GM19467 (cell line): ENCODE measurements around the gene NPTN.

Source experiments
- ATAC-seq: cut with Tn5 transposase; IDR thresholded peaks from one replicate; pipeline ENCODE4 v1.9.1; 2021; ENCODE audit warnings: mild to moderate bottlenecking, moderate library complexity; ENCODE audit not compliant: unreplicated experiment

The NPTN gene

DNA sequence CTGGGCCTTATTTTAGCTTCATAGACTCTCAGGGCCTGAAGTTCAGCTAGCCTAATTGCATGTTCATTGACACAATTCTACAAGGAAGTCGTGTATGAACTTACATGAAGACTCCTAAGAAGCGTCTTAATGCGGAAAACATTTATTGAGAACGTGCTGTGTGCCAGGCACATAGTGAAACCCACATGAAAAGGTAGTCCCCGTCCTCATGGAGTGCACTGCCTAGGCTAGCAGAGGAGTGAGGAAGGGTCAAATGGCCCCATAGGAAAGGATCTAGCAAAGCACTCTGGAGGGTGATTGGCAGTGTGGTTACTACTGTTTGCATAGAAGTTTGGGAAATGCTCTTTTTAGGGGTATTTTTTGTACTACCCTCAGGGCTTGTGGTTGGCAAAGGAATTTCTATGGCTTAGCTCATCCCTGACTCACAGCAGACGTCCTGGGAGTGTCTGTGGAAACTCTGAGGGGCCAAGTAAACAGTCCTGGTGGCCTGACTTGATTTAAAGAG lies 854 bp upstream of the NPTN start:
- ATAC-seq, result no peak

DNA sequence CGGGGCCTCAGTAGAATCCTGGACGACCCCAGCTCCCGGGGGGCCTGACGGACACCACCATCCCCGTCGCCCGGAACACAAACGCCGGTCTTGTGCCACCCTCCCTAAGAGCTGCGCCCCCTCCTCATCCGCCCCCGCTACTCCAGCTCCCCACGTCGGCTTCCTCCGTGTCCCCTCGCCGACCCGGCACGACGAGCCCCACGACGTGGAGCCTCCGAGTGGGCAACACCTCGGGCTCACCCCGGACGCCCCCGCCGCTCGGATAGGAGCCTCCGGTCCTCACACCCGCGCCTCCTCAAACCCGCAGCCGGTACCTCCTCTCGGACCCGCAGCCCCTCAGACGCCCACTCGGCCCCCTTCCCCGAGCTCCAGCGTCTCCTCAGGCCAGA lies 525 bp downstream of the NPTN start:
- ATAC-seq, result no peak

- no peak for ATAC-seq
Measured at GRCh38 chr15:73631915-73632669, 1.1 kb downstream of the NPTN start.

DNA sequence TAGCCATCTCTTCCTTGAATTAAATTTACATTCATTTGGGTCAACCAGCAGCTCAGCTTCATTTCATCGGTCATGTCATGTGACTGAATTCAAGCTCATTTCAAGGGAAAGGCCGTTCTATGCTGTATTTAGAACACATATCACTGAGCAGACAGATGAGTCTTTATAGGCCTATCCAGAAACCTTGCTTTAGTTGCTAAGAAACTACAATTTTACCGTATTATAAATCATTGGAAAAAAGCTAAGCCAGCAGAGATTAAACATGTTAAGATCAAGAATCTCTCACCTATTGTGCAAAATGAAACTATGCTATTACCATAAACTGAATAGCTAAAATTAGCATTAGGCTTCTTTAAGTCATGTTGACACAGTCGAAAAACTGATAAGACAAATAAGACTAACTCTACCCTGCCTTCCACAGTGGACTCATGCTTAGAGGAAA lies 2.2 kb downstream of the NPTN start:
- ATAC-seq, result no peak

DNA sequence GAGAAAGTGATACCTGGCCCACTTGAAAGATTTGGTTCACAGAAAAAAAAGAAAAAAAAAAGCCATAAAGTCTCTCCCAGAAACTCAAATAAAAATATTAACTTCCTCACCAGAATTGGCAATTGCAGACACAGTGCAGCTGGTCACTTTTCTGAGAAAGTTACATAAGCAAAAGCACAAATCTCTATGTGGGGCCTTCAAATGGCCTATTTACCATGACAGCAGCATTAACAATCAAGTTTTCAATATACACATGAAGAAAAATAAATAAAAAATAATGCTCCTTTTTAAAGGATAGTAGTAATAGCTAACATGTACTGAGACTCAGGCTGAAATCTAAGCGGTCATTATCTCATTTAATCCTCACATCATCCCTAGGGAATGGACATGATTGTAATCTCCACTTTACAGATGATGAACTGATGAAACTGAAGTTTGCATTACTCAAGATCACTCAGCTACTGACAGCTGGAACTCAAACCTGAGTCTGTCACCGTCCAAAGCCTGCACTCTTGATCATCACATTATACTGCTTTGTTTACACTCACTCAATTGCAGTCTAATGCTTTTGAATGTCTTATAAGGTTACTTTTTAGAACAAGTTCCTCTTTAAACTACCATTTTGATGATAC lies 3.3 kb downstream of the NPTN start:
- ATAC-seq, result no peak

DNA sequence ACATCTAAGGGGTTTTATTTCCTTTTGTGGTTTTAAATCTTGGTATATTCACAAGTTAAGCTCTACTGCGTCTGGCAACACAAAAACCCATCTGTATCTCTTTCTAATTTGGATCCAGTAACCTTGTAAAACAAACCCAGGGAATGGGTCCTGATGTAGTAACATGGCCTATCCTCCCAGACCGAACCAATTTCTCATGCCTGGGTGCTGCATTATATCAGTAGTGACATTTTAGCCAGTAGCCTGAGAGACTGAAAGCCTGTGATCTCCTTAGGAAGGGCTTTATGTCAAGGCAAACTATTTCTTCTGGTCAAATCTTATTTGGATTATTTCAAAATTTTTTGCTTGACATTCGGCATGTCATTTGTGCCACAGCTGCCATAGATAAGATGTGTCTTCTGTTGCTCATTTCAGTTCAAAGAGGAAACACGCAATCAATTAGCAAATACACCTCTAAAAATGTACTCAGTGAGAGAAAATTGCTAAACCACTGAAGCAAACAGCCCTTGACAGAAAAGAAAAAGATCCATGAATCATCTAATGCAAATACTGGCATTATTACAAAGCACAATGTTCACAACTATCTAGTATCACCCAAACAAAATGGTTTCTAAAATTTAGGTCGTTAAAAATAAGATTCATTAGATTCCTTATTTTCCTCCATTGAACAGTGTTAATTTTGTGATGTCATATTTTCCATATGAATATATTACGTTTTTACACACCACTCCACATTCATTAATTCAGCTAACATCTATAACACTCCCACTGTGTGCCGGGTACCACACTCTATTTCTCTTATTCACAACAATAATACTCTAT lies 4.0 kb downstream of the NPTN start:
- ATAC-seq, result no peak

DNA sequence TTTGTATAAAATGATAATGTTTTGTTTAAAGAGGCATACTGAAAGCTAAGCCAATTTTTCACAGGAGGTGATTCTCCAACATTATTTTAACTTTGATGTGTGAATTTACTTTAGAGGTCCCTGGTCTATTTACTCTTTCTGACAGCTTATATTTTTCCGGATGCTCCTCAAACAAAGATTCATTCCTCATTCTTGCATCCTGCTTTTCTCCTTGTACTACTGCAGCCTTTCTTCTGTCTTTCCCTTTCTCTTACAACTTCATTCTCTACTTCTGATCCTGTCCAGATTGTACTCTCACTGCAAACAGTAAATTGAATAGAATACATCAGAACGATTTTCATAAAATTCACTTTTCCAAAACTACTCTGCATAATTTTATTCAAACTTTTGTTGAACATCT lies 5.1 kb downstream of the NPTN start:
- ATAC-seq, result no peak

DNA sequence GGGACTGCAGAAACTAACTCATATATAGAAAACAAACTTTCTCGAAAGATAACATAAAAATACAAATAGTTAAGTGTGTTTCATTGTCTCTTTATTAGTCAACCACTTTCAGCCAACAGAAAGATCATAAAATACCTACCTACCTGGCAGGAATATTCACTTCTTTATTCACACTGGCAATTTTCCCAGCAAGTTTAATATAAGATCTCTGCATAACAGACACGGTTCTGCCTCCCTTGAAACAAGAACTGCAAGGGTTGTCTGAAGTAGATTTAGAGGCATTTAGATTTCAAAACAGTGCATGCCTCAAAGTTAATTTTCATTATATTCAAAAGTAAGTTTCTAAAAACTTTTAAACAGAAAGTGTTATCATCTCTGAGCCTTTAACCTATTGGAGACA lies 7.1 kb downstream of the NPTN start:
- ATAC-seq, result no peak

GRCh38 chr15:73624530-73624929 lies 8.7 kb downstream of the NPTN start:
- ATAC-seq, result no peak

DNA sequence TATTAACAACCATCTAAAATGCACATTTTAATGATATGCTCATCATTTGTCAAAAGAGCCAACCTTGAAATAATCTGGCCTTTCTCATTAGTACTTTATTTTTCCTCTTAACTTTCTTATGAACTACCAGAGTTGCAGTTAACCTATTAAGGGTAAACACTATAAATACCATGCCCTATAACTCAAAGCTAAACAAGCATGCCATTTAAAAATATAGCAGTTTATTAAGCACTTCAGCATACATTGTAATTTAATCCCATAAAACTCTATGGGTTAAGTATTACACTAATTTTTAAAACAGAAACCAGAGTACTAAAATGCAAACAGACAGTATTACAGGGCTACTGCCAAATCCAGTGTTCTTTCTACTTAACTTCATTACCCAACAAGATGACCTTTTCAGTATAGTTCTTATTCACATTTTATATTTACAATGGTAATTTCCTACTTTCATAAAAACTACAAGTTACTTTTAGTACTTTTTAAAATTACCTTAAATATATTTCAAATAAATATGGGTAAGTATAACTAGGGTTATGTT lies 11.8 kb downstream of the NPTN start:
- no peak for ATAC-seq

DNA sequence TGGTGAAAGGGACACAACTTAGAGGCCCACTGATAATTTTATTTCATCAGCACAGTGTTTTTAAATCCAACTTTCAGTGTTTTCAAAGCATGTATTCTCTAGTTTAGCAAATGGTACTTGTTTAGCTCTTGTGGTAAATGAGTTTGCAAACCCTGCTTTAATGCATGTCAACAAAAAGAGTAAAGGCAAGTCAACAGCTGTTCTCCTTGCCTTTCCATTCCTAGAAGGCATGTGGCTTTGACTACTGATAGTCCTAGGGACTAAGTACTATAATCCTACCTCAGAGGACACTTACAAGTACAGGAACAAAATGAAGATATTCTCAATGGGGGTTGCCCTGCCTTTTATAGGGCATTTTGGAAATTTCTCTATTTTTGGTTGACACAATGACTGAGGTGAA lies 13.1 kb downstream of the NPTN start:
- ATAC-seq, result no peak

GRCh38 chr15:73617913-73618312 lies 15.3 kb downstream of the NPTN start:
- no peak for ATAC-seq

- ATAC-seq, result no peak
Measured at GRCh38 chr15:73617301-73617831, 15.8 kb downstream of the NPTN start.

GRCh38 chr15:73608941-73609340 lies 24.2 kb downstream of the NPTN start:
- no peak for ATAC-seq

DNA sequence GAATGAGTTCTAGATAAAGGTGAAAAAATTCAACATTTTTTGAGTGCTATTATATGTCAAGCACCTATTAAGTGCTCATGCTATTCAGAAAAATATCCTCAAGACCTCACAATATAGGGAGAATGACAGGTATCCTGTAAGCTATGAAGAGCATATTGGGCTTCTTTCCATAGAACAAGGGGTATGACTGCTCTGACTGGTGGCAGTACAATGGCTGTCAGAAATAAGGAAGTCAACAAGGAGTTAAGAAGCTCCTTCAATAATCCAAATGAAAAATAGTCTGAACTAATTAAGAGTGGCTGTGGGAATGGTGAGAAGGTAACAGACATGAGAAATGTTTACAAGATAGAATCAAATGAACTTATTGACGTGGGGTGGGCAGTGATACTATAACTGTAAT lies 24.7 kb downstream of the NPTN start:
- no peak for ATAC-seq

DNA sequence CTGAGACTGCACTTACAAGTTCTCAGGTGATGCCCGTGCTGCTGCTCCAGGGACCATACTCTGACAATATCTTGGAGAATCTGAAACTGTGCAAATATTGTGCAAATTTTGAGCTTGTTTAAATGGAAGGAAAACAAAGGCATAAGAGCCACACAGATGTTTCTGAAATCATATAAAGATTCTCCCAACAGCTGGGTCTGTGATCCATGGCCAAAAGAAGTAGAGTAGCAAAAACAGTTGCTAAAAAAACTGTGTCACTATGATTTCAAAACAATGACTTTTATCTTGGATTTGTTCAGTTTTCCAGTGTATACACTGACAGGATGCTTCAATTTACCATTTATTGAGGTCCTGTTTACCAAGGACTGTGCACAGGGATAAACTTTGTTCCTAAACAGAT lies 25.3 kb downstream of the NPTN start:
- no peak for ATAC-seq

GRCh38 chr15:73607405-73607804 lies 25.8 kb downstream of the NPTN start:
- no peak for ATAC-seq

DNA sequence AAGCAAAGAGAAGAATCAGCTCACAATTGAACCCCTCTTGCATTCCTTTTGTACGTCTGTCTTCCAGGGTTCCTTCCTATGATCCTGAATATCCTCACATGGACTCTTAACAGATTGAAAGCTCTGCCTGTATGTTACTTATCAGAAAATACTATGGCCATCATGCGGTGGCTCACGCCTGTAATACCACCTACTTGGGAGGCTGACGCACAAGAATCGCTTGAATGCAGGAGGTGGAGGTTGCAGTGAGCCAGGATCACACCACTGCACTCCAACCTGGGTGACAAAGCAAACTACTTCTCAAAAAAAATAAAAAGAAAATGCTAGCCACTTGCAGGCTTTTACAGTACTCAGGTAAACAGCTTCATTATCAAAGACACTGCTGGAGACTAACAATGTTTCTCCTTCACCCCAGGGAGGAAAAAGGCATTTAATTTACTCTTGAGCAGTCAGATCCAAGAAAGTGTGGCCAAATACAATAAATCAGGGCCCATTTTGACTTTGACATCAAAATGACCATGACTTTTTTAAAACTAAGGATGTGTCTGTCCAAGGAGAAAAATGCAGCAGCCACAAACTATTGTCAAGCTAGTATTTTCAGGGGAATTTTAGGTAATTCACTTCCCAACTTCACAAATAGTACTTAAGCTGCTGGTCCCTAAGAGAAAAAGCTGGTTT lies 27.3 kb downstream of the NPTN start:
- no peak for ATAC-seq

GRCh38 chr15:73604477-73604876 lies 28.7 kb downstream of the NPTN start:
- ATAC-seq, result no peak

- ATAC-seq, result no peak
Measured at GRCh38 chr15:73602992-73603391, 30.2 kb downstream of the NPTN start.

DNA sequence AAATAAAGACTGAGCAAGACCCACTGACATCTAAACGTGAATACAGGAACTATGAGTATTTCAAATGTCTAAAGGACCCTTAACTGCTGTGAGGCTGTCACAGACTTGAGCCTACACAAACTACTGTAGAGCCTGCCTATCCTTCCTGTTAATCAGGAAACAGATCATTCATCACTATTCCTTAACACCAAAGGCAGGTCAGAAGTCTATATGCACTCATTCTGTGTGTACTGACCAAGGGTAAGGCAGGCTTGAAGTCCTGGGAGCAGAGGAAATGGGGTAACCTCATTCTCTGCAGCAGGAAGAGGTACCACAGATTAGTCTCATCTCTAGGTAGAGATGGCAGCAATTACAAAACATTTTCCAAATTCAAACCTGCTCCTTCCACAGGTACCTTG lies 30.7 kb downstream of the NPTN start:
- ATAC-seq, result no peak
